ENCODE data around the gene SERTAD4.

SERTAD4 gene

GRCh38 chr1:210248341-210248740, 15.7 kb downstream of the SERTAD4 start:
- no peak overlapping the region for H3K4me3 ChIP-seq
- DNase-seq = no peak
- H3K4me1 ChIP-seq = peaks cover 0 to 20% (median 10%) of the 10 kb centered on the region in 4 donors
- no peak overlapping the region for H3K27ac ChIP-seq
- no peaks in the 10 kb centered on the region for H3K27me3 ChIP-seq
- TF ChIP-seq CTCF (IDR thresholded peaks at IDR 0.05) = no peak
- intact Hi-C loops (cut with DNase I; ENCODE audit: low total_unique reads) = no loop called here
- no peaks in the 10 kb centered on the region for H3K36me3 ChIP-seq
- no peaks in the 10 kb centered on the region for H3K9me3 ChIP-seq

DNA sequence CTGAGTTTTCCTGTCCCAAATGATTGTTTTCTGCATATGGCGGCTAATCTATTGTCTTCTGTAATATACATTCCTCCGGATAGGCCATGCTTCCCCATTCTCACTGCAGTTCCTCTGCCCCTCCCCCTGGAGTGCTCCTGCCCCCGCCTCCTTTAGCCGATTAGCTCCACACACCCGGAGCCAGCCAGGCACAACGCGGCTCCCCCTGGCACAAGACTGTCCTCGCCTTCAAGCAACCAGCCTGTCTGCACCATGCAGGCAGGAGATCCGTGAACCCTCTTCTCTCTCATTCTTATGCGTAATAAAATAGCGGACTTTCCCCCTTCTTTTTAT, 18.0 kb downstream of the SERTAD4 start:
- DNase-seq = peak; percentile 46 to 74
- intact Hi-C loops (cut with DNase I; ENCODE audit: low total_unique reads) = no loop called here
- H3K4me3 ChIP-seq = peak overlapping the region; percentile 54 to 57
- no peak for TF ChIP-seq CTCF (IDR thresholded peaks at IDR 0.05)
- H3K27ac ChIP-seq = peak overlapping the region; percentile 47 to 56
- H3K36me3 ChIP-seq = no peaks in the 10 kb centered on the region
- no peaks in the 10 kb centered on the region for H3K27me3 ChIP-seq
- peaks cover 0 to 20% (median 10%) of the 10 kb centered on the region in 4 donors for H3K4me1 ChIP-seq
- no peaks in the 10 kb centered on the region for H3K9me3 ChIP-seq

DNA sequence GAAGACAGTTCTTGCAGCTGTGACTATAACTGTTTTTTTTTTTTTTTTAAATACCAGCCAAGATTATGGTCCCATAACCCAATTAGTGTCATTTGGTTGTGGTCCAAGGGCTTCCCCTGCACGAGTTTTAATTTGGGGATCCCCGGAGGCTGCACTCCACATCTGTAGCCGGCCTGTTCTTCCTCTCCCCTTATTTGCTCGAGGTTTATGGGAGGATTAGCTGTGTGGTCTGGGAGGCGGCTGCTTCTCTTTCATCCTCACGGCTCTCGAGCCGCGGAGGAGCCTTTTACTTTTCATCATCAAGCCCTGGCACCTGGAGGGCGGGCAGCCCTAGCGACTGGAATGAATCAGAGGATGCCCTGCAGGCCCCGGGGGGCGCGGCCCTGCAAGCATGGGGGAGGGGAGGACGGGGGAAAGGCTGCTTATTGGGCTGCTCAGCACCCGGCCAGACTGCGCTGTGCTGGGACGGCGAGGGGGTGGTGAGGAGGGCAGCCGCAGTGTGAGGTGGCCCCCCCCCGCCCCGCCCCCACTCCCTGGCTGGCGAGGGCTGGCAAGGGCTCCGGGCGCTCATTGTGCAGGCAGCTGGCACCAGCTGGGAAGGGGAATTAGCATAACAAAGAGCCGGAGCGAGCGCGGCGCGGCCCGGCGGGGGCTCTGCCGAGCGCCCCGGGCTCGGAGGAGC, 18.5 kb downstream of the SERTAD4 start:
- intact Hi-C loops (cut with DNase I; ENCODE audit: low total_unique reads) = no loop called here
- Histone ChIP-seq H3K4me1 (peaks cover 0 to 20% (median 10%) of the 10 kb centered on the region in 4 donors), H3K27ac (peak overlapping the region; percentile 47 to 56), H3K27me3 (no peaks in the 10 kb centered on the region), H3K4me3 (peak overlapping the region; percentile 54 to 57), H3K9me3 (no peaks in the 10 kb centered on the region), H3K36me3 (no peaks in the 10 kb centered on the region)
- no peak for TF ChIP-seq CTCF (IDR thresholded peaks at IDR 0.05)
- DNase-seq = peak; percentile 35 to 79

DNA sequence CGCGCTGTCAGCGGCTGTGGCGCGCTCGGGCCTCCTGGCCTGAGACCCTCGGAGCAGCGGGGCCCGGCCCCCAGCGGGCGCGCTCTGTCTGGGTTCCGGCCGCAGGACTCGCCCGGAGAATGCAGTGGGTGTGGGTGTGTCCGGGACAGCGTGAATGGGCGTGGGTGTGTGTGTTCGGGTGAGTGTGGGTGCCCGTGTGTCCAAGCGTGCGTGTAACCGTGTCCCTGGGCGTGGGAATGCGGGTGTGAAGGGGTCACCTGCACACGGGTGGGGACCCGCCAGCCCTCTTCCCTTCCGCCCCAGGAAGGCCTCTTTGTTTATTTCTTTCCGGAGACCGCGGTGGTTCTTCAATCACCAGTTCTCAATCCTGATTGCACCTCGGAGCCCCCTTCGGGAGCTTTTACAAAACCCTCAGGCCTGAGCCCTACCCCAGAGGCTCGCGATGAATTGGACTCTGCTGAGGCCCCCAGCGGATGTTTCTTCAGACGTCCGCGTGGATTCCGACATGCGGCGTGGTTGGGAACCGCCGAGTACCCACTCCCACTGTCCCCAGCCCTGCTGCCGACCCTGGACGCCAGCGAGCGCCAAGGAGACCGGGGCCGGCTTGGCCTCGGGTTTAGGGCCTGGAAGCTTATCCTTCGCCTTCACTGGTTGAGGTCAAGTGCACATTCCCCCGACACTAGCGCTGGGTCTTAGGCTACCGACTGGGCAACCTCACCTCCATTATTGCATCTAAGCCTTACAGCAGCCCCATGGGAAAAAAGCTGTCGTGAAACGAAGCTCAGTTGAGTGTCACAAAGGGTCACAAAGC, 19.3 kb downstream of the SERTAD4 start:
- peaks cover 0 to 20% (median 10%) of the 10 kb centered on the region in 4 donors for H3K4me1 ChIP-seq
- TF ChIP-seq CTCF (IDR thresholded peaks at IDR 0.05) = no peak
- no peaks in the 10 kb centered on the region for H3K9me3 ChIP-seq
- no peaks in the 10 kb centered on the region for H3K36me3 ChIP-seq
- intact Hi-C loops (cut with DNase I; ENCODE audit: low total_unique reads) = no loop called here
- no peak for DNase-seq
- H3K27me3 ChIP-seq = no peaks in the 10 kb centered on the region
- peak overlapping the region; percentile 54 to 57 for H3K4me3 ChIP-seq
- H3K27ac ChIP-seq = peak overlapping the region; percentile 47 to 56

- no peak for TF ChIP-seq CTCF (IDR thresholded peaks at IDR 0.05)
- intact Hi-C loops (cut with DNase I; ENCODE audit: low total_unique reads) = no loop called here
- peaks cover 0 to 26% (median 14%) of the 10 kb centered on the region in 4 donors for H3K4me1 ChIP-seq
- no peak overlapping the region for H3K27ac ChIP-seq
- no peak overlapping the region for H3K4me3 ChIP-seq
- no peaks in the 10 kb centered on the region for H3K27me3 ChIP-seq
- H3K36me3 ChIP-seq = no peaks in the 10 kb centered on the region
- no peaks in the 10 kb centered on the region for H3K9me3 ChIP-seq
- DNase-seq = no peak
Observed at GRCh38 chr1:210252621-210253051, 20.0 kb downstream of the SERTAD4 start.

Data from tibial artery (tissue), 4 donors.